ELR (cell line): ENCODE results near the gene RPLP1.

Source experiments
- DNase-seq: peaks from one replicate; pipeline ENCODE4 v3.0.0-alpha.2; 2015; ENCODE audit warnings: low read depth

RPLP1 gene

DNA sequence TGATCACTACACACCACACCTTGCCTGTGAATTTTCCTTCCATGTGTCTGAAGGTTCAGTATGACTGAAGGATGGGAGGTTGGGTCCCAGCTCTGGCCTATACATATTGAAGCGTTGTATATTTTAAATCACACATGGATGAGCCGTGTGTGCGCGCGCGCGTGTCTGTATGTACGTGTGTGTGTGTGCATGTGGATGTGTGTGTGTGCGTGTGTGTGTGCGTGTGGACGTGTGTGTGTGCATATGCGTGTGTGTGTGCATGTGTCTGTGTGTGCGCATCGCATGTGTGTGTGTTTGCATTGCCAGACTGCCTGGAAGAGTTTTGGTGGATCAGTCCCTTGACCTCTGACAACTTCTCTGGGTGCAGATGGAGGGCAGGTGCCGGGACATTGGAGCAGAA lies 45.7 kb downstream of the RPLP1 start:
- no peak for DNase-seq

DNA sequence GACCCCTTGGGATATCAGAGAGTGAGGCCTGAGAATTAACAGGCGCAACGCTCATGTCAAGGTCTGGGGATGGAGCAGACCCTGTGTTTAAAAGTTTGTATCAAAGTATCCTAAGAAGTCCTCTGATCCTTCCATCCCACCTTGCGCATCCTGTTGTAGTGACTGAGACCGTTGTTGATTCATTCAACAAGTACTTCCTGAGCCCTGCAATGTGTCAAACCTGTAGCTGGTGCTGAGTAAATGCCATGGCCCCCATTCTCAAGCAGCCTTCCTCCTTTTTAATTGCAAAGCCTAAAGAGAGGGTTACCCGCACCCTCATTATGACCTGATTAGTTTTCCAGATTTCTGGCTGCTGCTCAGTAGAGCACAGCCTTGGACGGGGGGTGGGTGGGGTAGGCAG lies 46.4 kb downstream of the RPLP1 start:
- no peak for DNase-seq

DNA sequence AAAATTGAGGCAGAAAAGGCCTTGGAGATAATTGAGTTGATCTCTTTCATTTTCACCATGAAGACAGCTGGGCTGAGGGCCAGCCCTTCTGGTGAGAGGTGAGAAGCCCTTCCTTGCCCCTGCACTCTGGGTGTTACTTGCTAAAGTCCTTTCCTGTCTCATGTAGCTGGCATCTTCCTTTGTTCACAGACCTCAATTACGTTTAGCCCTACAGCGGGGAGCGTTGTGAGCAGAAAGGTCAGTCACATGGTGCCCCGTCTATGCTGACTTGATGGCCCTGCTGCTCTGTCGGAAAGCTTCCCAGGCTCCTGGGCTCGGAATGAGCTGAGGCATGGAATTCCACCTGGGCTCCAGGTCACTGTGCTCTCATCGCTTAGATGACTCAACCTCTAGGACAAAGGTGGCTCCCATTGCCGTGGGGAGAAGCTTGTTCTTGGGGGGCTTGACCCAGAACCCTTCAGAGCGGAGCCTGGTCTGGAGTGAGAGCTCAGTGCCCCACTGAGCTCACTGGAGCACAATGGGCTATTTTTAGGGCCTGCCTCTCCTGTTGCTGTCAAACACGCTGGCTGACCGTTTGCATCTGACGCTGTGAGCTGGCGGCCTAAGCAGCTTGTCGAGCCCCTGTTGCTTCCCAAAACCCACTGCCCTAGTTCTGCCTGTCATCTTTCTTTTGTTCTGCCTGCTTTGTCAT lies 47.0 kb downstream of the RPLP1 start:
- no peak for DNase-seq

DNA sequence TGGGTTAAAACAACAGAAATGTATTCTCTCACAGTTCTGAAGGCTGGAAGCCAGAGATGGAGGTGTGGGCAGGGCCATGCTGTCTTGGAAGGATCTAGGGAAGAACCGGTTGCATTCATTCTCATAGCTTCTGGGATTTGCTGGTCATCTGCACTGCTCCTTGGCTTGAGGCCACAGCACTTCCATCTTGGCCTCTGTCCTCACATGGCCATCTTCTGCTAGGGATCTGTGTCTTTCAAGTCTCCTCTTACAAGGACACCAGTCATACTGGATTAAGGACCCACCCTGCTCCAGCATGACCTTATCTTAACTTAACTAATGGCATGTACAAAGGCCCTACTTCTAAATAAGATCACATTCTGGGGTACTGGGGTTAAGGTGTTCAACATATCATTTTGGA lies 47.7 kb downstream of the RPLP1 start:
- no peak for DNase-seq

DNA sequence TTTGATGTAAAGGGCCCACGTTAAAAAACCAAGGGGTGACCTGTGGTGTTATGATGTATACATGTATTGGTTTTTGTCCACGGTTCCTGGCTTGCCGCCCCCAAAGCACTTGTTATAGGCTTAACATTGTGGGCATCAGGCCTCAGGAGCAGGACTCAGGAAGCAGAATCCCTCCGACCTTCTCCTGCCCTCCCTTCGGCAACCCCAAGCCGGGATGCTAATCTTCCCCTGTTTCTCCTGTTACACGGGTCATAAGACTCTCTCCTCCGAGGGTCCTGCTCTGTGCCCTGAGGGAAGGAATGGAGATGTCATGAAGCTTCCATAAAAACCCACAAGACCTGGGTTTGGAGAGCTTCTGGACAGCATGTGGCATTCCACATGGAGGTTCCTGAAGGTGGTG lies 48.8 kb downstream of the RPLP1 start:
- no peak for DNase-seq

DNA sequence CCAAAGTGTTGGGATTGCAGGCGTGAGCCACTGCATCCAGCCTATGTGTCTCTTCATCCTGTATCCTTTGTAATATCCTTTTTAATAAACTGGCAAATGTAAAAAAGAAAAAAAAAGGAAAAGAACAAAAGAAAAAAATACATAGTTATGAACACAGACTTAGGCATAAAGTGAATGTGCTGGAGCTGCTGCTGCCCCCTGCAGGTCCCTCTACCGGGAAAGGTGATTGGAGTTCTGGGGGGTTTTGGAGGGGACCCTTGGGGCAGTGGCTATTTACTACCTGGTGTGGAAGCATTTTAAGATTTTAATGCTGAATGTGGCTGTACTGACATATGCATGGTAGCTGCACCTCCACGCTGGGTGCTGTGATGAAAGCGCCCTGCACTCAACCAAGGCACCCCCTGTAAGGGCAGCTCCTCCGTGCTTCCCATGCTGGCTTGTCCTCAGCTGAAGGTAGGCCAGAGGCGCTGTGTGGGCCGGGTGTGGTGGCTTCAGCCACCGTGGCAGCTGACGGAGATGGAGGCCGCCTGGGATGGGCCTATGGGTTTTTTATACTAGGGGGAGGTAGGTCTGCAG lies 49.9 kb downstream of the RPLP1 start:
- DNase-seq, result no peak

DNA sequence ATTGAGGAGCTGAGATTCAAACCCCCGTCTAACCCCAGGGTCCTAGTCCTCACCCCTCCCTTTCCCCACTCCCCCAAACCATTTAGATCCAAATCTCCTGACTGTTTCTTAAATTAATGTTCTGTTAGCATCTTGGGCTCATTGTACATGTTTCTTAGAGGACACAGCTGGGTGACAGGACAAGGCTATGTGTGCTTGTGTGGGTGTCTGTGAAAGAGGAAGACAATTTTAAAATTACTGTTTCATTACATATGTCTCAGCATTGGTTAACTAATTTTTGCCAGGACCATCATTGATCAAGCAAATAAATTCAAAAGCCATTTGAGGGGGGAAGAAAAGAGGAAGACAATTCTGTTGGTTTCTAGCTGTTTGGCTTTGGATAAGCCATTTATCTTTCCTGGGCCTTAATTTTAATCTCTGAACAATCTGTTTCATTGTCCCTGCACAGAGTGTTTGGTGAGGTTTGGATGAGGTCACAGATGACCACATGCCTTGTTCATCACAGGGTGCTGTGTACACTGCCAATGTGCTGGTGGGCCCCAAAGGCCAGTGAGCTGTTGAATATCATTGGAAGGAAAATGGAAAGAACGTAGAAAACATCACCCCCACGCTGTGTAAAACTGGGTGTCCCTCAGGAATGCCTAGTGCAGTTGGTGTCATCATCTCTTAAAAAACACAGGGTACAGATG lies 51.9 kb downstream of the RPLP1 start:
- DNase-seq, result no peak
